HG02884 (cell line): Measurements from ENCODE around the gene PDCL3.

Experiments used
- ATAC-seq: cut with Tn5 transposase; IDR thresholded peaks from one replicate; pipeline ENCODE4 v1.9.1; 2021; ENCODE audit warnings: mild to moderate bottlenecking, moderate library complexity; ENCODE audit not compliant: unreplicated experiment

Gene PDCL3

DNA sequence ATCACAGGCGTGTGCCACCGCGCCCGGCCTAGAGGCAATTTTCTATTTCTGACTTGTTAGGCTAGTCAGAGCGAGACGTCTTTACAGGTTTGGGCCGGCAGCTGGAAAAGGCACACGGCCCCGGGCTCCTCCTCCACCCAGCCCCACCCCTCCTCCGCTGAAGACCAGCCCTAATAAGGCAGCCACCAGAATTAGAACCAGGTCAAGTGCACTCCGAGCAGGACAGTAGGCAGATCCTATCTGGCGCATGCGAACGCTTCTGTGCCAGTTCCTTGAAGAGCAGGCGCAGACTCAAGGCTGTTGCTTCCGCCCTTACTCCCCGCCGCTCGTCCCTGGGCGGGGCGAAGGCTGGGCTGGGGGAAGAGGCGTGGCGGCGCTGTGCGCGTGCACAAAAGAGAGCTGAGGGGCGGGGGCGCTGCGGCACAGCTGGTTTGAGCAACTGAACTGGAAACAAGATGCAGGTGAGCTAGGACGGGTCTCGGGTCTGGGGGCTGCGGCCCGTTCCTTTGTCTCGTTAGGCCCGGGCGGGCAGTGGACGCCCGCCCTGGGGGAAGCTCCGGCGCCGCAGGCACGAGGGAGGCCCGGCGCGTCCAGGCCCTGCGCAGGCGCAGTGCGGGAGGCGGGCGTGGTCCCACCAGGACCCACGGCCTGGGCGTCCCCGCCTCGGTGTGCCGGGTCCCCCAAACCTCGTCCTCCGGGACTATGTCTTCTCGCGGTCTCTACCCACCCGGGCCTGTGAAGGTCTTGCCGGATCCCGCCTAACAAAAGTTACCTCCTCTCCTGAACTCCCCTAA lies at the start of gene PDCL3:
TSS of gene PDCL3 (plus strand) at position 381 of the 794 bp plus-strand sequence. CDS start at position 456, 75 bp downstream.
- peak; percentile 91 for ATAC-seq

- ATAC-seq, result no peak
Observed at GRCh38 chr2:100513650-100514049, 49.1 kb upstream of the PDCL3 start.

DNA sequence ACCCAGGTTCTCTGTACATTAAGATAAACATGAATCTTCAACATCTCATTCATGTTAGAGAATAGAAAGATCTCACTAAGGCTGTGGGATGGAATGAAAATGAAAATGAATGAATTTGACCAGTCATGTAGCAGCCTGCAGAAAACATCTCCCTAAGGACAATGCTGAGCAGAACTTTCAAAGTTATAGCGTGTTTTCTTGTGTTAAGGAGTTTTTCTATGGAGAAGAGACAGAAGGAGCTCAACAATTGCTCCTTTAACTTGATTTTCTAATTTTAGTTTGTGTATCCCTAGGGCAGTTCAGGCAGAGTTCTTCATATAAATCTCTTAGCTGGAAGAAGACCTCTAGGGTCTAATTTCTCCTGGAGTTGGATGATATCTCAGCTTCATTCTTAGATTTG lies 45.2 kb upstream of the PDCL3 start:
- ATAC-seq, result no peak

DNA sequence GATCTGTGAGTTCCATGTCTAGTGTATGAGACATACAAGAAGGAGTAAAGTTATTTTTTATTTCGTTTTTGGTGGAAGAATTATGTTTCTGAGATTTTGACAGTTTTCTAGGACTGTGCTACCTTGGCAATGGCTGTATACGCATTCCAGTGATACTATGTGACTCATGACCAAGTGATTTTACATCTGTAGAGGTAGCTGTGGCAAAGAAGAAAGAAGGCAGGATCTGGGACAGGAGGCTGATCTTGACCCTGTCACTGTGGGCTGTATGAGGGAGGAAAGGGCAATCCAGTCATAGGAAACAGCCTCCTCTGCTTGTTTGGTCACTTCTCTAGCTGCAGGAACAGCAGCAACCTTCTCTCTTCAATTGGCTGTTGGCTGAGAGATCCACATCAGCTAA lies 44.0 kb upstream of the PDCL3 start:
- no peak for ATAC-seq

DNA sequence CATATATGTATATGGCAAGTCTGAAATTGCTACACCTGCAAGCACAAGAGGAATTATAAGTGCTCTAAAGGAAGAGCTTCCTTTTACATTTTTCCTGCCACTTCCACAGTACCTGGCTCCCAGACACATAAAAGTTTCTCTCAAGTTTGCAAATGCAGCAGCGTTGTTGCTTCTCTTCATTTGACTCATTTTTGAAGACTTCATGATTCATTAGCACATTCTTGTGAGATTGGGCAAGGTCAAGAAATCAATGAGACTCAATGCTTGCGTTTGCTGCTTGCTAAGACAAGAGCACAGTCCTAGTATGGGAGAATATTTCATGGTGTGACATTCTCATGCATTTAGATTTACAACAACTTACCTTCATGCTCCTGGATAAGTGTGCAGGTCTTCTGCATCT lies 42.6 kb upstream of the PDCL3 start:
- ATAC-seq, result no peak

GRCh38 chr2:100522430-100522829 lies 40.4 kb upstream of the PDCL3 start:
- ATAC-seq, result no peak

- no peak for ATAC-seq
Observed at GRCh38 chr2:100524331-100524730, 38.5 kb upstream of the PDCL3 start.

- no peak for ATAC-seq
Observed at GRCh38 chr2:100526868-100527267, 35.9 kb upstream of the PDCL3 start.

GRCh38 chr2:100527440-100528015 lies 35.3 kb upstream of the PDCL3 start:
- no peak for ATAC-seq

DNA sequence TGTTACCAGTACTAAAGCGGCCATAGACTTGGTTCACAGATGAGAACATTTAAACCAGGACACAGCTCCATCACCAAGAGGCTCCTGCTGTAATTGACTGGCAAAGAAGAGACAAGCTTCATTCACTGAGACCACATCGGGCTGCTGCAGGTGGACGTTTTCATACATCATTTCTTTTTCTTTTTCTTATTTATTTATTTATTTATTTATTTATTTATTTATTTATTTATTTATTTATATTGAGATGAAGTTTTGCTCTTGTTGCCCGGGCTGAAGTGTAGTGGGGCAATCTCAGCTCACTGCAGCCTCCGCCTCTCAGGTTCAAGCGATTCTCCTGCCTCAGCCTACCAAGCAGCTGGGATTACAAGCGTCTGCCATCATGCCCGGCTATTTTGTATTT lies 33.6 kb upstream of the PDCL3 start:
- no peak for ATAC-seq

- no peak for ATAC-seq
Observed at GRCh38 chr2:100529900-100530299, 32.9 kb upstream of the PDCL3 start.

DNA sequence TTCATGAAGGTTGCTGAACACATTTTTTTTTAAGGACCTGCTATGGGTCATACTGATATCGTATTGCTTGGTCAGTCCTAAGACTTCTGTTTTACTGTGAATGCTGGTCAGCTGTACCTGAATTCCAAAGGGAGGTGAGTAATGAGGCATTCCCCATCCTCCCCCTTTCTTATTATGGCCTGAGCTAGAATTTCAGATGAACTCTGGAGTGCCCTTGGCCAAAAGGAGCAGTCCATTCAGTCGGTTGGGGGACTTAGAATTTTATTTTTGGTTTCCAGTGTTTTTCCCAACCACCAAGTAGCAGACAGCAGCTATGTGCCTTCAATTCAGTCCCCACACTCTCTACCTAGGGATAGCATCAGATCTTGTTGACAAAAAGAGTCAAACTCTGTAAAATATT lies 26.9 kb upstream of the PDCL3 start:
- no peak for ATAC-seq

- no peak for ATAC-seq
Observed at GRCh38 chr2:100537918-100538317, 24.9 kb upstream of the PDCL3 start.

- no peak for ATAC-seq
Observed at GRCh38 chr2:100539221-100539620, 23.6 kb upstream of the PDCL3 start.

DNA sequence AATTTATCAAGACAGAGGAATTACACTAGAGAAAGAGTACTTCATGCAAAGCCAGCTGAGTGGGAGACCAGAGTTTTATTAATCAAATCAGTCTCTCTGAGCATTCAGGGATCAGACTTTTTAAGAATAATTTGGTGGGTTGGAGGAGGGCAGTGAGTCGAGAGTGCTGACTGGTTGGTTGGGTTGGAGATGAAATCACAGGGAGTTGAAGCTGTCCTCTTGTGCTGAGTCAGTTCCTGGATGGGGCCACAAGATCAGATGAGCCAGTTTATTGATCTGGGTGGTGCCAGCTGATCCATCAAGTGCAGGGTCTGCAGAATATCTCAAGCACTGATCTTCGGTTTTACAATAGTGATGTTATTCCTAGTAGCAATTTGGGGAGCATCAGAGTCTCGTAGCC lies 21.4 kb upstream of the PDCL3 start:
- ATAC-seq, result no peak

DNA sequence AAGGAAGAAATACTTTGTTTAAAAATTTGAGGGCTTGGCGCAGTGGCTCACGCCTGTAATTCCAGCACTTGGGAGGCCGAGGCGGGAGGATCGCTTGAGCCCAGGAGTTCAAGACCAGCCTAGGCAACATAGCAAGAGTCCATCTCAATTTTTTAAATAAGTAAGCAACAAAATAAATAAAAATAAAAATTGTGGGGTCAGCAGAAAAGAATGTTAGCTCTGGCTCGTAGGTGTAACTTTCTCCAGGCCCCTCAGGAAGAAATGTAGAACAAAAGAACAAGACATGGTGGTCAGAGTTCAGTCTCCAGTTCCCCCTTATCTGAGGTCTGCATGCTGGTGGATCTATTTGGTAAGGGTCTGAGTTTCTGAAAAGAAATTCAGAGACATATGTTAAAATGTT lies 20.4 kb upstream of the PDCL3 start:
- no peak for ATAC-seq

- no peak for ATAC-seq
Observed at GRCh38 chr2:100544911-100545596, 17.7 kb upstream of the PDCL3 start.

DNA sequence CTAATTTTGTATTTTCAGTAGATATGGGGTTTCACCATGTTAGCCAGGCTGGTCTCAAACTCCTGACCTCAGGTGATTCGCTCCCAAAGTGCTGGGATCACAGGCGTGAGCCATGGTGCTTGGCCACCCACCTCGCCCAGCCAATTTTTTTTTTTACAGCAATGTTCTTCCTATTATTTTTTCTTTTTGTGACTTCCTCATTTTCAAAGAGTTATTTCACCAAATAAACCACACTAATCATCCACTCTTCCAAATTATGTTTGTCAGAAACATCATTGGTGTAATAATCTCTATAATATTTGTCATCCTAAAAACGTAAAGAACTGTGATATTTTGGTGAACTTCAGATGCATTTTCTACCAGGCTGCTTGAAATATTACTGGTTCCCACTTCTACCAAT lies 16.3 kb upstream of the PDCL3 start:
- no peak for ATAC-seq

GRCh38 chr2:100548771-100549170 lies 14.0 kb upstream of the PDCL3 start:
- no peak for ATAC-seq

- ATAC-seq, result no peak
Observed at GRCh38 chr2:100551303-100551702, 11.5 kb upstream of the PDCL3 start.

GRCh38 chr2:100554798-100555407 lies 7.9 kb upstream of the PDCL3 start:
- ATAC-seq, result no peak

DNA sequence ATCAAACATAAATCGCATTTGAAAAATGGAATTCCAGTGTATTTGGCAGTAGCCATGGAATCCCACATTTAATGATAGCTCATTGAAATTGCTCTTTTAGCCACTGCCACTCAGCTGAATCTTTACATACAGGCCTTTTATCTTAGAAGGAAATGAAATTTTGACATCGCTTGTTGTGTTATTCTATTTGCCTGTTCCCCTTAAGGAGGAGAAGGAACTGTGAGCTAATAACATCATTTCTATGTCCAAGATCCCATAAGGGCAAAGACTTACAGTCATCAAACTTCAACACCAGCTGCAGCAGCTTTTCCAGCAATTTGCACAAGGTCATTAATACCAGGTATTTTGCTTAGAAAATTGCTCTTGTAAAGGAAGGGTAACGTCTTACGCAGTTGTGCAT lies 6.0 kb upstream of the PDCL3 start:
- ATAC-seq, result no peak
